Thyroid gland (tissue), 4 donors: Measurements from ENCODE around the gene ADAMTS14.
"Not testable (repeated sequence)": the region's sequence is repeated elsewhere in the genome, so short reads cannot be mapped to it uniquely, and the experiment has no call there.

Experiments used
- CTCF ChIP-seq, 6 experiments: fragments of 200-600 bp in 3 of 6; fragments of 450-650 bp in 3 of 6; sonication (generic) in 3 of 6; IDR thresholded peaks; one replicate each; pipeline ENCODE4 v1.5.1; 2016 to 2019; ENCODE audit warnings: antibody characterized with exemption in 6 of 6, mild to moderate bottlenecking in 2 of 6, inconsistent platforms in 1 of 6, moderate library complexity in 1 of 6
- POLR2A ChIP-seq, 2 donors: fragments of 450-650 bp; IDR thresholded peaks; one replicate each; pipeline ENCODE4 v1.6.1; 2017; ENCODE audit warnings: antibody characterized with exemption in 2 of 2, mild to moderate bottlenecking in 2 of 2, moderate library complexity in 1 of 2

- TF ChIP-seq CTCF, POLR2A (IDR thresholded peaks at IDR 0.05): not testable (repeated sequence)
Observed at GRCh38 chr10:70770516-70770915, 98.2 kb downstream of the ADAMTS14 start.
